WI38 (cell line): ENCODE measurements around the gene S1PR2.
"Not testable (repeated sequence)": the region's sequence is repeated elsewhere in the genome, so short reads cannot be mapped to it uniquely, and the experiment has no call there.

ENCODE experiments used
- H3K4me3 ChIP-seq: 2 replicates; pipeline ENCODE4 v1.5.1; 2011; ENCODE audit warnings: low read depth, mild to moderate bottlenecking, control low read depth, low read length
- TF ChIP-seq, protein P1 (sequence below): IDR thresholded peaks from 2 replicates; pipeline ENCODE4 v1.5.1; 2012; ENCODE audit warnings: low read depth, mild to moderate bottlenecking, control low read depth, low read length

S1PR2 gene

DNA sequence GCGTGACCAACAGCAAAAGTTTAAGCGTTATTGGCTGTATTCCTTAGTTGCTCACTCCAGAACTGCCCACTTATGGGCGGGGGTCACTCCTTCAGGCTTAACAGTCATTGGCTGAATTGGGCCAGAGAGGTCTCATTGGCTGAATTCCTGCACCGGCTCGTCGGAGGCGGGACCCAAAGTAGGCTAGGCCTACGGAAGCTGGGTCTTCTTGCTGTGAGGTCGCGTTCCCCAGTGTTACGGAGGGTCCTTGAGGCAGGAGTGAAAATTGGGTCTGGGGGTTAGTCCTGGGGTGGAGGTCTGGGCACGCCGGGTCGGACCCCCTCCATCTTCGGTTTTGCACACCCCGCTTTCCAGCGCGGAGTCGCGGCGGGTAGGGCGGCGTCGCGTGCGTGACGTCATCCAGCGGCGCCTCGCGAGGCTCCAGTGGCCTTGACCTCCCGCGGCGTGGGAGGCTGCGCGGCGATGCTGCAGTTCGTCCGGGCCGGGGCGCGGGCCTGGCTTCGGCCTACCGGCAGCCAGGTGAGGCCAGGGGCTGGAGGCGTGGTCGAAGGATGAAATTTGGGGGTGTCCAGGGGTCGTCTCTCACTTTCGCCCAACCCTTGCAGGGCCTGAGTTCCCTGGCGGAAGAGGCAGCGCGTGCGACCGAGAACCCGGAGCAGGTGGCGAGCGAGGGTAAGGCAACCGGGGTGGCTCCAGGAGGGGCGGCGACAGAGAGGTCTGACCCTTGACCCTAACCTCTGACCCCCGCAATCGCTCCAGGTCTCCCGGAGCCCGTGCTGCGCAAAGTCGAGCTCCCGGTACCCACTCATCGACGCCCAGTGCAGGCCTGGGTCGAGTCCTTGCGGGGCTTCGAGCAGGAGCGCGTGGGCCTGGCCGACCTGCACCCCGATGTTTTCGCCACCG lies 20.9 kb upstream of the S1PR2 start, which contains the start of gene MRPL4:
TSS of gene MRPL4 (plus strand) at position 423 of the 903 bp plus-strand sequence. CDS start at position 463, 40 bp downstream.
- TF ChIP-seq, protein P1, sequence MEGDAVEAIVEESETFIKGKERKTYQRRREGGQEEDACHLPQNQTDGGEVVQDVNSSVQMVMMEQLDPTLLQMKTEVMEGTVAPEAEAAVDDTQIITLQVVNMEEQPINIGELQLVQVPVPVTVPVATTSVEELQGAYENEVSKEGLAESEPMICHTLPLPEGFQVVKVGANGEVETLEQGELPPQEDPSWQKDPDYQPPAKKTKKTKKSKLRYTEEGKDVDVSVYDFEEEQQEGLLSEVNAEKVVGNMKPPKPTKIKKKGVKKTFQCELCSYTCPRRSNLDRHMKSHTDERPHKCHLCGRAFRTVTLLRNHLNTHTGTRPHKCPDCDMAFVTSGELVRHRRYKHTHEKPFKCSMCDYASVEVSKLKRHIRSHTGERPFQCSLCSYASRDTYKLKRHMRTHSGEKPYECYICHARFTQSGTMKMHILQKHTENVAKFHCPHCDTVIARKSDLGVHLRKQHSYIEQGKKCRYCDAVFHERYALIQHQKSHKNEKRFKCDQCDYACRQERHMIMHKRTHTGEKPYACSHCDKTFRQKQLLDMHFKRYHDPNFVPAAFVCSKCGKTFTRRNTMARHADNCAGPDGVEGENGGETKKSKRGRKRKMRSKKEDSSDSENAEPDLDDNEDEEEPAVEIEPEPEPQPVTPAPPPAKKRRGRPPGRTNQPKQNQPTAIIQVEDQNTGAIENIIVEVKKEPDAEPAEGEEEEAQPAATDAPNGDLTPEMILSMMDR = no peak
- H3K4me3 ChIP-seq = peak within 1 kb of the TSS; percentile 74

DNA sequence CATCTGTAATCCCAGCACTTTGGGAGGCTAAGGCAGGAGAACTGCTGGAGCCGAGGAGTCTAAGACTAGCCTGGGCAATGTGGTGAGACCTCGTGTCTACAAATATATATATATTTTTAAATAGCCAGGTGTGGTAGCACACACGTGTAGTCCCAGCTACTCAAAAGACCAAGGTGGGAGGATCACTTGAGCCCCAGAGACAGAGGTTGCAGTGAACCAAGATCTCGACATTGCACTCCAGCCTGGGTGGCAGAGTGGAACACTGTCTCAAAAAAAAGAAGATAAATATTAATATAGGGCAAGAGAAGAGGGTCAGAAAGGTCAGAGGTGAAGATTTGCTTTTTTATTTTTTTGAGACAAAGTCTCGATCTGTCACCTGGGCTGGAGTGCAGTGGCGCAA lies 15.4 kb upstream of the S1PR2 start:
- TF ChIP-seq, protein P1 = no peak
- H3K4me3 ChIP-seq = no peak overlapping the region

- TF ChIP-seq, protein P1 = no peak
- no peak overlapping the region for H3K4me3 ChIP-seq
Measured at GRCh38 chr19:10245189-10245939, 14.2 kb upstream of the S1PR2 start.

GRCh38 chr19:10243606-10244005 lies 12.5 kb upstream of the S1PR2 start:
- TF ChIP-seq, protein P1 = no peak
- no peak overlapping the region for H3K4me3 ChIP-seq

GRCh38 chr19:10241826-10242449 lies 10.8 kb upstream of the S1PR2 start:
- not testable (repeated sequence) for H3K4me3 ChIP-seq

- TF ChIP-seq, protein P1 = no peak
- no peak overlapping the region for H3K4me3 ChIP-seq
Measured at GRCh38 chr19:10238172-10238783, 7.1 kb upstream of the S1PR2 start.

DNA sequence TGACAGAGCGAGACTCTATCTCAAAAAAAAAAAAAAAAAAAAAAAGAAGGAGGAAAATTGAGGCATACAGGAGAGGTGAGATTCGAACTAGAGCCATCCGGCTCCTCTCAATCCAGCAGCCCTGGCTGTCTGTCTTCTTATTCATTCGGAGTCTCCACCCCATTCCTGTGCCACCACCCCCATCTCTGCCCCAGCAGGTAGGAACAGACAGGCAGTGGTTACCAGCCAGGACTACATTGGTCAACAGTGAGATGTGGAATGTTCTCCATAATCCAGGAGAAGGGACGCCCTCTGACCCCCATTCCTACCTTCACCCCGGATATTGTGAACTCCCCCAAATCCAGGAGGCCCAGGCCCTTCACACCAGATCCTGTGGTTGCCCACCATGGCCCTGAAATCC lies 6.6 kb upstream of the S1PR2 start:
- H3K4me3 ChIP-seq = no peak overlapping the region
- TF ChIP-seq, protein P1 = no peak

- H3K4me3 ChIP-seq = not testable (repeated sequence)
Measured at GRCh38 chr19:10235409-10235808, 4.3 kb upstream of the S1PR2 start.
